Stimulated activated CD8-positive, alpha-beta memory T cell treated with anti-CD3 and anti-CD28 coated beads, Interleukin-15, amount 100 ng/mL, for 48 hours (primary cell): Measurements from ENCODE around the gene JDP2.
"Not testable (repeated sequence)": the region's sequence is repeated elsewhere in the genome, so short reads cannot be mapped to it uniquely, and the experiment has no call there.

ENCODE experiments used
- DNase-seq, 2 donors: peaks; one replicate each; pipeline ENCODE4 v3.0.0-alpha.2; 2020; ENCODE audit warnings: low read depth in 2 of 2

JDP2 gene

GRCh38 chr14:75427482-75428229 lies at the start of gene JDP2:
Gene JDP2, plus strand, starts transcription at chr14:75428022. Its CDS starts 9,899 bp downstream, at chr14:75437921.
- DNase-seq = no peak

DNA sequence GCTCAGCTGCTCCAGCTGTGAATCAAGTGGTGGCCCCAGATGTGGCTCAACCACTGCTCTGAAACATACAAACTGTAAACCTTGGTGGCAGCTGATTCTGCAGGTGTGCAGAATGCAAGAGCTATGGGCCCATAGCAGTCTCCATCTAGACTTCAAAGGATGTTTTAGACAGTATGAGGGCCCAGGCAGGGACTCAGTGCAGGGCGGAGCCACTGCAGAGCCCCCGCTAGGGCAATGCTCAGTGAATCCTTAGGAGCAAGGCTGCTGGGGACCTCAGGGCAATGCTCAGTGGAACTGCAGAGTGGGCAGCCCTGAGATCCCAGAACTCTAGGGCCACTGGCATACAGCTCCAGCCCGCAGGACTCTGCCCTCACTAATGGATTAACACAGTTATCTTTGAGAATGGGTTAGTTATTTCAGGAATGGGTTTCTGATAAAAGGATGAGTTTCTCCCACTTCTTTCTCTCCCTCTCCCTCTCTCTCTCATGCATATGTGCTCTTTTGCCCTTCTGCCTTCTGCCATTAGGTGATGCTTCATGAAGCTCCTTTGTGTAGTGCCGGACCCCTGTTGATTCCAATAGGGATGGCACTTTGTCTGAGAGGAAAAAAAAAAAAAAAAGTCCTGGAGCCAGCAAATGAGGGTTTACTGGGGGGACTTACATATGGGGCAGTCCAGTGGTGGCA lies 48.4 kb upstream of the JDP2 start:
- no peak for DNase-seq

- DNase-seq = no peak
Observed at GRCh38 chr14:75379930-75380270, 47.9 kb upstream of the JDP2 start.

DNA sequence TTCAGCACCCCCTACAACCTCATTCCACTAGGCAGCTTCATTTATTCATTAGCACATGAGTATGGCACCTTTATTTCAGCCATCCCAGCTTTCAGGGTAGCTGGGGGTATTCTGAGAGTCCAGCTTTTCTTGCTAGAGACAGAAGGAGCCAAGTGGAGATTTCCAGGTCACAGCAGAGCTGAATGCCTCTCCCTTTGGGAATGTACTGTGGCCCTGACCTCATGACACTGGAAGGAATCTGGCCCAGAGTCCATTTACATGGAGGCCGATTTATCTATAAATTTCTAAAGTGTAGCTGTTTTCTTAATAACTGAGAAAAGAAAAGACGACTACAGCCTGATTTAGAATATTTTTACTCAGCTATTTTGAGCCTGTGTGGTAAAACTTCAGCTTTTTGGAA lies 47.2 kb upstream of the JDP2 start:
- DNase-seq = no peak

- no peak for DNase-seq
Observed at GRCh38 chr14:75381642-75382041, 46.2 kb upstream of the JDP2 start.

DNA sequence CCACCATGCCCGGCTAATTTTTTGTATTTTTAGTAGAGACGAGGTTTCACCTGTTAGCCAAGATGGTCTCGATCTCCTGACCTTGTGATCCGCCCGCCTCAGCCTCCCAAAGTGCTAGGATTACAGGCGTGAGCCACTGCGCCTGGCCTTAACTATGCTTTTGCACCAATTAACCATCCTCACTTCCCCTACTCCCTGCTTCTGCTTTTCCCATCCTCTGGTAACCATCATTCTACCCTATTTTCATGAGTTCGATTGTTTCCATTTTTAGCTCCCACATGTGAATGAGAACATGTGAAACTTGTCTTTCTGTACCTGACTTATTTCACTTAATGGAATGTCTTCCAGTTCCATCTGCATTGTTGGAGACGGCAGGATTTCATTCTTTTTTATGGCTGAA lies 44.6 kb upstream of the JDP2 start:
- not testable (repeated sequence) for DNase-seq

DNA sequence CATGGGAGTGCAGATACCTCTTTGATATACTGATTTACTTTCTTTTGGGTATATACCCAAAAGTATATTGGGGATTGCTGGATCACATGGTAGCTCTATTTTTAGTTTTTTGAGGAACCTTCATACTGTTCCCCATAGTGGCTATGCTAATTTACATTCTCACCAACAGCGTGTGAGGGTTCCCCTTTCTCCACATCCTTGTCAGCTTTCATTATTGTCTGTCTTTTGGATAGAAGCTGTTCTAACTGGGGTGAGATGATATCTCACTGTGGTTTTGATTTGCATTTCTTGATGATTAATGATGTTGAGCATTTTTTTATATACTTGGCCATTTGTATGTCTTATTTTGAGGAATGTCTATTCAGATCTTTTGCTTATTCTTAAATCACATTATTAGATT lies 44.1 kb upstream of the JDP2 start:
- no peak for DNase-seq

- DNase-seq = no peak
Observed at GRCh38 chr14:75389679-75390078, 38.1 kb upstream of the JDP2 start.

DNA sequence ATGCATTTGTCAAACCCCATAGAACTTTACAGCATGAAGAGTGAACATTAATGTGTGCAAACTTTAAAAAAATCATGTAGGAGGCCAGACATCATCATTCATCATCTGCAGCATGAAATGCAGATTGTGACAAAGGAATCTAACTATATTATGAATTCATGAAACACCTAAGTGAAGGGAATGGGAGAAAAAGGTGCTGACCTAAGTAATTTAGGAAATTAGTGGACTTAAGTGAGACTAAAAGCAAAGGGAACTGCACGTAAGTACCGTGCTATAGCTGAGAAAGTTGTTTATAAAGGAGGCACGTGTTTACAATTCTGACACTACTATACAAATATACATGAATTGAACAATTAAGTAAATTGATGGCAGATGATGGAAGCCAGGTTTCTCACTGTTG lies 37.6 kb upstream of the JDP2 start:
- DNase-seq = no peak

- DNase-seq = no peak
Observed at GRCh38 chr14:75391953-75392352, 35.9 kb upstream of the JDP2 start.

GRCh38 chr14:75392686-75393641 lies 34.9 kb upstream of the JDP2 start:
- no peak for DNase-seq

DNA sequence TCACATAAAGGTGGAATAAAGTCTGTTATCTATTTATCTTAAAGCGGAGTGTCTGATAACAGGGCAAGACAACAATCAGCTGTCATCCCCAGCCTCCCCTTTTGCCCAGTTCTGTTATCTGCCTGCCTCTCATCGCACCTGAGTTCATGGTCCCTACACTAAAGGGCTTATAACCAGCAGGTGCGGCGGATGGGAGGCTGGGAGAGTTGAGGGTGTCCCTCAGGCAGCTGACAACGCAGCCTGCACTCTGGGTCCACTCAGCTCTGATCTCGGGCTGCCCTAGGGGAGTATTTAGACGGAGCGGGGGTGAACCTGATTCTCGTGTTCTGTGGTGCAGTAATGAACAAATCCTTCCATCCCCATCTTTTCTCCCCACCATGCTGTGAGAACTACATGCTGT lies 34.0 kb upstream of the JDP2 start:
- no peak for DNase-seq

DNA sequence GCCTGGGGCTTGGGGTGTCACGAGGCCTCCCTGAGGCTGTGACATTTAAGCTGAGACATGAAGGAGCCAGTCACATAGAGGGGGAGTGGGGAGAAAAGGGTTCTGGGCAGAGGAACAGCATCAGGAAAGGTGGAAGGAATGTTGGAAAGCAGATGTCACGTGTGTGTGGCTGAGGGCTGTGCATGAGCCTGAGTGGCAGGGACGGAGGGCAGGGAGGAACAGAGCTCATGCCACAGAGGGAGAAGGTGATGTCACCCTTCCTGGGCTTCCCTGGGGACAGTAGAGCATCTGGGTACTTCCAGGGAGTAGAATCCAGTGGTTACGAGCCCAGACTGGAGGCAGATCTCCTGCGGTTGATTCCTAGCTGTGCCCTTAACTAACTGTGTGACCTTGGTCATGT lies 32.0 kb upstream of the JDP2 start:
- no peak for DNase-seq

DNA sequence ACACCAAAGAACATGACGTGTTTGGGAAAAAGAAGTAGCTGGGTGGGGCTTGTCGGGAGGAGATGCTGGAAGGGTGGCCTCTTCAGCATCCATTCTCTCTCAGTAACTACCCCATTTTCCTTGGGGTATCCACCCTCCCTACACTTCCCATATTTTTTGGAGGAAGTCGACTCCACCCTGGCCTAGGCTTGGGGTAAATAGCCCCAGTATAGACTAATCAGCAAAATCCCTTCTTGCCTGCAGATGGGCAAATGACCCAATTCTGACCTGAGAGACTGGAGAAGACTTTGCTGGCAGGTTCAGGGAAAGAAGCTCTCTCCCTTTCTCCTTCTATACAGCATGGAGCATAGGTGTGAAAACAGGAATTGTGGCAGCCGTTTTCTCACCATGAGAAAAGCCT lies 28.5 kb upstream of the JDP2 start:
- DNase-seq = no peak

GRCh38 chr14:75399843-75400775 lies 27.7 kb upstream of the JDP2 start:
- DNase-seq = no peak

DNA sequence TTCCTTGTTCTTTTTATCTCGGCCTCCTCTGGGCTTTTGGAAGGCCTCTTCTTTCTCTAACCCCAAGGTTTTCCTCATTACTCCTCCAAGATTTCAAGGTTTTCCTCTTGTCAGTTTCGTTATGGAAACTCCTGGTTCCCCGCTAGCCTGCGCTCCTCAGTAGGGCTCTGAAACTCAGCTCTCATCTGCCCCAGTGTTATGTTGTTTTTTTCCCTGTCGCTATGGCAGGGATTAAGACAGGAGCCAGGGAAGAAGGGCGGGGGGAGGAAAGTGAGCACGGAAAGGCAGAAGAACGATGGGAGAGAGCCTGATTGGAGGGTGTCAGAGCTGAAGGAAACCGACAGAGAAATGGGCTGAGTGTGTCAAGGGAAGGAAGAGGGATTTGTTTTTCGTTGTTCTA lies 26.5 kb upstream of the JDP2 start:
- no peak for DNase-seq

GRCh38 chr14:75402867-75403413 lies 24.9 kb upstream of the JDP2 start:
- DNase-seq = no peak

DNA sequence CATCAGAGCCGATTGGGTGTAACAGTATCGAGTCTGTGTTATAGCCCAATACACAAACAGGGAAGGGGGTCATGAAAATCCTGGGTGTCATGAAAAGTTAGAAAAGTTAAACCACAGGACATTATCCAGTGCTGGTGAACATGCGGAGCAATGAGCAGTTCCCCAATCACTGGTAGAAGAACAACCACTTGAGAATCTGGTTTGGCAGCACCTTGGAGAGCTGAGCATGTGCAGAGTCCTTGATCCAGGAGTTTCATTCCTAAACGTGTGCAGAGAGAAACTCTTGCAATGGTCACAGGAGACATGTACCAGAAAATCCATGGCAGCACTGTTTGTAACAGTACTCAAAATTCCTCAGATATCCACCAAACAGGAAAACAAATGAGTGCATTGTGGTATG lies 23.0 kb upstream of the JDP2 start:
- no peak for DNase-seq

DNA sequence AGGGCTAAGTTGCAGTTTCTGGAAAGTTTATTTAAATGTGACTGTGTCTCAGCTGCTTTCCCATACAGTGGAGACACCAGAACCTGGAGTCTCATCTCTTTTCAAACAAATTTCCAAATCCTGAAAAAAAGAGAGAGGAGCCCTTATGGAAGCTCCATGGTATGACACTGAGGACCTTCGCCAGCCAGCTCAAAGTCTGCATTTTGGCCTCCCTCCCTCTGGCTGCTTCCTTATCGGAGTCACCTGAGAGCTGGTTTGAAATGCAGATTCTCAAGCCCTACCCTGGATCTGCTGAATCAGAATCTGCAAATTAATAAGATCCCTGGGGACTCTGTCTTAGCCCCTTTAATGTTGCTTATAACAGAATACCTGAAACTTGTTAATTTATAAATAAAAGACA lies 21.7 kb upstream of the JDP2 start:
- DNase-seq = no peak

- no peak for DNase-seq
Observed at GRCh38 chr14:75406856-75407255, 21.0 kb upstream of the JDP2 start.
